Measurements from ENCODE around the gene ALMS1.

DNA sequence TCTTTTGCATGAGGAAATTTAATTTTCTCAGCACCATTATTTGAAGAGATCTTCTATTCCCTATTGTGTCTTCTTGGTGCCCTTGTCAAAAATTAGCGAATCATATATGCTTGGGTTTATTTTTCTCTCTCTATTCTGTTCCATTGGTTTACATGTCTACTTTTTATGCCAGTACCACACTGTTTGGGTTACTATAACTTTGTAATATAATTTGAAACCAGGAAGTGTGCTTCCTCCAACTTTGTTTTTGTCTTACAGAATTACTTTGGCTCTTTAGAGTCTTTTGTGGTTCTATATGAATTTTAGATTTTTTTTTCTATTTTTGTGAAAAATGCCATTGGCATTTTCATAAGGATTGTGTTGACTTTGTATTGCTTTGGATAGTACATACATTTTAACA is 17.6 kb downstream of the ALMS1 start:
- TF ChIP-seq POLR2A (IDR thresholded peaks at IDR 0.05; ENCODE audit: low read depth, low read length) (no peak), POLR2AphosphoS5 (IDR thresholded peaks at IDR 0.05; ENCODE audit: low read depth, low read length) (no peak)

All from GM12892 (cell line).